HG03039 (cell line): Measurements from ENCODE around the gene EPB41L4B.
A peak's percentile ranks its signal among the peaks of the same experiment; 100 is the strongest.

Experiments used
- ATAC-seq: cut with Tn5 transposase; IDR thresholded peaks from one replicate; pipeline ENCODE4 v1.9.1; 2021; ENCODE audit warnings: mild to moderate bottlenecking, moderate library complexity; ENCODE audit not compliant: unreplicated experiment

Gene EPB41L4B

DNA sequence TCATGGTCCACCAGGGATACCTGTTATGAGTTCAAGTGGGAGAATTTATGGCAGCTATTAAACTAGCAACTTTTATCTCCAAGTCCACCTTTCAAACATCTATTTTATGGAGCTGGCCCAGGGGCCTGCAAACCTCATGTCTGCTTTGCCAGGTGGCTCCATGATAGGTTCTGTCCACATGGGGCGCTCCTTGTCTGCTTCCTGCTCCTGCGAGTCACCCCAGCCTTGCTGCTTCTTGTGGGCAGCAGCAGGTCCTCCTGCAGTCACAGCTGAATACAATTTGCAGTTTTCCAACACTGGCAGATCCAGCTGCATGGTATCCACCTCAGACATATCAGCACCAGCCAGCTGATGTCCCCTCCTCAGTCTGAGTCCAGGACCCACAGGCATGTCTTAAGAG is 114.2 kb downstream of the EPB41L4B start:
- ATAC-seq, result no peak

DNA sequence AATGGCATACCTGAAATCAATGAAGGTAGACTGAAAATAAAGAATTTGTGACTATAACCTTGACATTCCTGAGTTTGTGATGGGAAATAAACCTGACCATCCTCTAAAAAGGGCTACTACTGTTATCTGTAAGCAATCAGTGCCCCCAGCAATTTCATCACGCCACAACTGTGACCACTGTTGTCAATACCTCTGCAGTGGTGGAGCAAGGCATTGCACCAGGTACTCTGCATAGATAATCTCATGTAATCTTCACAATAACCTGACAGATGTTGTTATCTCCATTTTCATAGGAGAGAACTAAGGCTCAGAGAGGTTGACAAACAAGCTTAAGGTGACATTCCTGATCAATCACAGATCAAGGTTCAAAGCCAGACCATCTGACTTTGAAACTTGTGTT is 115.3 kb downstream of the EPB41L4B start:
- no peak for ATAC-seq

- no peak for ATAC-seq
These were observed 117.0 kb downstream of the EPB41L4B start for GRCh38 chr9:109203761-109204360.

GRCh38 chr9:109199676-109200075 is 121.2 kb downstream of the EPB41L4B start:
- no peak for ATAC-seq

DNA sequence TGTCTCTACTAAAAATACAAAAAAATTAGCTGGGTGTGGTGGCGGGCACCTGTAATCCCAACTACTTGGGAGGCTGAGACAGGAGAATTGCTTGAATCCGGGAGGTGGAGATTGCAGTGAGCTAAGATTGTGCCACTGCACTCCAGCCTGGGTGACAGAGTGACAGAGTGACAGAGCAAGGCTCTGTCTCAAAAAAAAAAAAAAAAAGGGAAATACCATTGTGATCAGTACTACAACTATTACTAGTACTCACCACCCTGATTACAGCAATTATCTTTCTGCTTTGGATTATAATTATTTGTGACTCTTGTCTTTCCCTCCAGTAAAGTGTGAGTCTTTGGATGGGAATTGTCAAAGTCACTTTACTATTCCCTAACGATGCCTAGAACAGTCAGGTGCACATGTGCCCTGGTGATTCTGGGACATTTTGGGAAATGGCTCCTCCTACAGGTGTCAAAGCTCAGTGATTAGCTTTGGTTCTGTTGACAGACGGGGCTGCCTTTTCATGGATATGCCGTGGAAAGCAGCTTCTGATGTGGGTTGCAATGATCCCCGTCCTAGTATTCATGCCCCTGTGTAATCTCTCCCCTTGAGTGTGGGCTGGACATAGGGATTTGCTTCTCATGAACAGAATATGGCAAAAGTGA is 122.0 kb downstream of the EPB41L4B start:
- ATAC-seq, result no peak

DNA sequence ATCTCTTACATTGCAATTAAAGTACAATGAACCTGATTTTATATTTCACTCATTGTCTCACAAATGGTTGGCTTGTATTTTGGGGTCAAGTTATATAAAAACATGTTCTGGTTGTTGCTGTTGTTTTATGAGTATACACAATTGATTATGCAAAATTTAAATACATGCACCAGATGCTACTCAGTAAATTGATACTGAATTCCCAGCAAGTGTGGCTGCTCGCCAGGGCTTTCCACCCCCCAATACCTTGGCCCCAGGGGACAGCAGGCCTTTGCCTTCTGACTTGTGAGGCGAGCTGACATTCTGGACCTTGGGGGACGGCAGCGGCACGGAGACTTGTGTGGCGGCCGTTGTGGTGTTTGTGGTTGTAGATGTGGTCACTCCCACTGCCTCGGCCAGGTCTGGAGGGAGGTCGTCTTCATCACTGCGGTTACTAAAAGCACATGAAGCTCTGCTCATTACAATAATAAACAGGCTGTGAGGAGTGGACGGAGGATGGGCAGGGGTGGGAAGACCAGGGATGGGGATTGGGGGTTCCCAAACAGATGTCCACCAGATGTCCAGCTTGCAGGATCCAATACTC is 126.8 kb downstream of the EPB41L4B start:
- ATAC-seq, result no peak

DNA sequence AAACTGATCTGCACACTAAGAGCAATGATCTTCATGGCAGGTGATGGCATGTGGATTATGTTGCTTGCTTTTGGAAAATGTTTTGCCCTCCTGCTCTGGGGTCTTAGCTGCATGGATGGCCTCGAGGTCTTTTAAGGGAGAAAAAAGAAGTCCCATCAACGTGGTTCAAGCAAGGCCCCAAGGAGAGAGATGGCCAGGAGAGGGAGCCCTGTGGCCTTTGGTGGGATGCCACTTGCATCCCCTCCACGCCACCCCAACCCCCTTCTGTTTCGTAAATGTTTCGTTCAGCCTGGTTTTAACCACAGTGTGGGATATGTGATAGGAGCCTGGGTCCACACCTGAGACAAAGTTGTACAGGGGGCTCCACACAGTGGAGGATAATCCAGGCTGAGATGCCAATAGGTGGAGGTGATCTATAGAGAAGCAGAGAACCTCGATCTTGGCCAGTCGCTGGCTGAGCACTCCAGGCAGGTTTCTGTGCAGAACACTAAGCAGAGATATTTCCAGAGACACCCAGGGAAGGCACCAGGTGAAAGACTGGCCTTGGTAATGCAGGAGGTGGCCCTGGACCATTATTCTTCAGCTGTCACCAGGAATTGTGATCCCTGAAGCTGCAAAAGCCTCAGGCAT is 128.0 kb downstream of the EPB41L4B start:
- no peak for ATAC-seq

DNA sequence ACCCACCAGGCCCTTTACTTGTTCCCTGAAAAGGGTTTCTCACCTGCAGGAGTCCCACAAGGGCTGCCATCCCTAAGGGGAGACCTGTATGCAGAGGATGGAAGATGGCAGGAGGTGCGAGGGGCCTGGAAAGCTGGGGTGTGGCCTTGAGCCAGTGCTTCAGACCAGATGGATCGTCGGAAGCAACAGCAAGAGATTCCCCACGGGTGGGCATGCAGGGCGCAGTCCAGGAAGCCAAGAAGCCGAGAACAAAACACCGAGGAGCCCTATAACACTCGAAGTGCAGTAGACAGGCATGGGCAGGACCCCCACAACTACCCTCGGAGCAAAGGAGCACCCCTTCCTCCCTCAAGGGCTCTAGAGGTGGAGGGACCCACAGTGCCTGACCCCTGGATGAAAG is 129.1 kb downstream of the EPB41L4B start:
- no peak for ATAC-seq

GRCh38 chr9:109190151-109190550 is 130.7 kb downstream of the EPB41L4B start:
- no peak for ATAC-seq

DNA sequence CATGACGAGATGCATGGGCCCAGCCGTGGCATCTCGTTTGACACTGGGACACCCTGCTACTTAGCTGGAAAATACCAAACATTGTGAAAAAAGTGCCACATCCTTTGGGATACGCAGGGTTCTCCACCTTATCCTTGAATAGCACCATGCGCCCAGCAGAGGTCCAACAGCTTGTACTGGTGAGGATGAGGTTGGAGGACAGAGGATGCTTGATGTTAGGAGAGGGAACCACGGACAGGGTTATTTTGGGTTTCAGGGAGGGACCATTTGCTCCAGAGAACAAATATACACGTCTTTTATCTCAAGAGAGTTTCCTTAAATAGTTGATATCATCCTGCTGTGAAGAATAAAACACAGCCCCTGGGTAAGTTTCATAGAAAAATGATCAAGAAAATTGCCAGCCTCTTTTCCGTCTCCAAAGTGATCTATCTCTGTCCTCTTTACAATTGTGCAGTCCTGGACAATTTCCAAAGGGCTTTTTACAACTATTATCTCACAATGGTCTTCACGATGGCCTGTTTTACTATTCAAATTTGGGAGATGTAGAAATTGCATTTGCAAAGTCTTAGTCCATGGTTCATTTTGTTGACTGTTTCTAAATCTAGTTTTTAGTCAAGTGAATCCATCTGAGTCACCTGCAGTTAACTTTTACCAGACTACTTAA is 133.9 kb downstream of the EPB41L4B start:
- no peak for ATAC-seq

- ATAC-seq, result no peak
These were observed 137.7 kb downstream of the EPB41L4B start for GRCh38 chr9:109182940-109183798.

GRCh38 chr9:109182550-109182939 is 138.3 kb downstream of the EPB41L4B start:
- ATAC-seq, result no peak

DNA sequence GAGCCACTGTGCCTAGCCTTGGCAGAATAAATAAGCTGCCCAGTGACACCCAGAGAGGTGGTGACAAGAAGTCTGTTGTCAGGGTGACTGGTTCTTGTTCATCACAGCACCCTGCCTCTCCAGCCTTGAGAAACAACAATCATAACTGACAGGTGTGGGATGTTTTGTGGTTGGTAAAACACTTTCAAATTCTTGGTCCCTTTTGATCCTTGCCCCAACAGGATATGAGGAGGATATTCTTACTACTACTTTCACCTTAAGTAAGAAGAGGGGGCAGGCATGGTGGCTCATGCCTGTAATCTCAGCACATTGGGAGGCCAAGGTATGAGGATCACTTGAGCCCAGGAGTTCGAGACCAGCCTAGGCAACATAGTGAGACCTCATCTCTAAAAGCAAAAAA is 139.6 kb downstream of the EPB41L4B start:
- ATAC-seq, result peak; percentile 55

- no peak for ATAC-seq
These were observed 140.9 kb downstream of the EPB41L4B start for GRCh38 chr9:109179801-109180523.

DNA sequence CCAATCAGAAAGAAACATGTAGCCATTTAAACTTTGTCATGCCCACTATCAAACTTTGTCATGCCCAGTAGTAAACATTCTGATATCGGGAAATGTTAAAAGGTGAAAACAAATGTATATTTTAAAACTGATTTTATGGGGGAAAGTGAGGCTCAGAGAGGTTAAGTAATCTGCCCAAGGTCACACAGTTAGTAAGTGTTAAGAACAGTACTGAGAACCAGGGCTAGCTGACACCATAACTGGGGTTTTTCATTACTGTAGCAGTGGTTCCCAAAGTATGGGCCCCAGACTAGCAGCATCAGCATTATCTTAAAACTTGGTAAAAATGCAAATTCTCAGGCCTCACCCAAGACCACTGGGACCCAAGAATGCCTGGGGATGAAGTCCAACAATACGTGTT is 143.9 kb downstream of the EPB41L4B start:
- ATAC-seq, result no peak

GRCh38 chr9:109176386-109176785 is 144.5 kb downstream of the EPB41L4B start:
- ATAC-seq, result no peak

- ATAC-seq, result no peak
These were observed 147.9 kb downstream of the EPB41L4B start for GRCh38 chr9:109172935-109173334.

DNA sequence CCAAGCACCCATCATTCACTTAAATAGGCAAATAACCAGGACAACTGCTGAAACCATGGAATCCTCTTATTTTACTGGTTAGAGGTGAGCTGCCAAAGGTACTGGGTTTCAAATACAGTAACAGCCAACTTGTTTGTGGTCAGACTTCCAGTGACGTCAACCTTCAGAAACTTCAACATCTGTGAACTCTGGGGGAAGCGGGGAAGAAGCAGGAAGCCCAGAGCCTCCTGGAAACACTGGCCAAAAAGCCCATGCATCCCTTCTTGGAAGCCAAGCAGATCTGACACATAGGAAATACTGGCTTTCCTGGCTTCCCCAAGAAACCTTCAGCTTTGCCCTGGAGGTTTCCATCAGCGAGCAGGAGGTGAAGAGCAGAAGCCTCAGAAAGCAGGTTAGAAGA is 148.9 kb downstream of the EPB41L4B start:
- no peak for ATAC-seq

GRCh38 chr9:109168170-109168569 is 152.7 kb downstream of the EPB41L4B start:
- no peak for ATAC-seq

DNA sequence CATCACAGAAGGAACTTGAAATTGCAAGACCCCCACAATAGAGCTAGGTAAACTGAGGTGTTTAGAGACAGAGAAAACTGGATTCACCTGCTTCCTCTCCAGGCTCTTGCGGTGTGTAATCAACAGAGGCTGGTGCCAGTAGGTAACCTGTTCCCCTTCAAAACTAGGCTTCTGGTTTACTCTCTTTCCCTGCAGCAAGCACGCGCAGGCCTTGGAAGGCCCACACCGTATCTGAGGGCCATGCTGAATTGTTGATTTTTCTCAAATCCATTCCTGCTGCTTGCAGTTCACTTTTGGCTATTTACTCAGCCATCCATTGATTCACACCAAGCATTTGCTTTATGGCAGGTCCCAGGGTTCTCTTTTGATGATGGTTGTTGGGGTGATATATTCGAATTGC is 153.1 kb downstream of the EPB41L4B start:
- ATAC-seq, result no peak
